ENCODE data around the gene ADPRM.

The ADPRM gene

GRCh38 chr17:10698096-10698818, 863 bp downstream of the ADPRM start (continued):
- no peak for TF ChIP-seq ZNF76 (tag by site-specific recombination; IDR thresholded peaks at IDR 0.05; ENCODE audit: borderline replicate concordance, low read depth)
- TF ChIP-seq ZNF324 (tag by site-specific recombination; IDR thresholded peaks at IDR 0.05), result no peak
- TF ChIP-seq ZXDB (tag by site-specific recombination; IDR thresholded peaks at IDR 0.05), result no peak
- TF ChIP-seq TRIM28 (IDR thresholded peaks at IDR 0.05; ENCODE audit: borderline replicate concordance, low read length), result no peak
- TF ChIP-seq ZNF19 (tag by site-specific recombination; IDR thresholded peaks at IDR 0.05; ENCODE audit: low read depth), result no peak

GRCh38 chr17:10699856-10700255, 2.5 kb downstream of the ADPRM start:
- H3K4me3 ChIP-seq (ENCODE audit: low read depth, low read length), result no peak overlapping the region
- ChIA-PET POLR2A (interaction anchor here (1.1 kb wide), 1 partner anchor 1321 kb away, joined by 4 read pairs; the partner anchor contains the start of gene MAP2K4), CTCF (interaction anchor here (0.6 to 1.3 kb wide), 3 partner anchors 16 to 773 kb away, joined by 3 to 6 read pairs (median 3); no protein-coding TSS in a partner anchor)
- H3K36me3 ChIP-seq (ENCODE audit: control insufficient read depth in 2 of 2, insufficient read depth in 1 of 2, low read length in 2 of 2), result peaks cover 9 to 12% of the 10 kb centered on the region in 2 experiments
- H3K4me1 ChIP-seq (ENCODE audit: control insufficient read depth, insufficient read depth, low read length), result peaks cover 6% of the 10 kb centered on the region
- H3K9me3 ChIP-seq (ENCODE audit: control insufficient read depth, insufficient read depth, low read depth, low read length), result no peaks in the 10 kb centered on the region
- no peak for TF ChIP-seq ZNF211 (tag by site-specific recombination; IDR thresholded peaks at IDR 0.05; ENCODE audit: low read depth)
- TF ChIP-seq ZNF521 (tag by site-specific recombination; IDR thresholded peaks at IDR 0.05), result no peak
- TF ChIP-seq ZNF571 (tag by site-specific recombination; IDR thresholded peaks at IDR 0.05), result no peak
- H3K27ac ChIP-seq (ENCODE audit: extremely low read depth, low read depth, low read length), result no peak overlapping the region

DNA sequence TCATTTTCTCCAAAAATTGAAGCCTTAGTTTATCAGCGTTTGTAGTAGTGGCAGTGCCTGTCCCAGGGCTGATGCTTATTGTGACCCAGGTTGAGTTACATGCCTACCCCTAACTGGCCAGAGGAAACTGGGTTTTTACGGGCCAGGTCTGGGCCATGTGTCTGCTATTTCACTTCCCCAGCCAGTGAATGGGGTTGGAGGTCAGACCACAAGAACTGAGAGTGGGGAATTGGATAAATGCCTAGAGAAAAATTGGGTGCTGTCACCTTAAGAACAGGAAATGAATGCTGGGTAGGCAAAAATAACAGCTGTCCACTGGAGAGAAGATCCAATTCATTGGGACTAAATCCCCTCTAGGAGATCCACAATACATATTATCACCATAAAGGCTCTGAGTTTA, 5.2 kb downstream of the ADPRM start:
- Histone ChIP-seq H3K4me1 (ENCODE audit: control insufficient read depth, insufficient read depth, low read length) (peaks cover 3% of the 10 kb centered on the region; the same call in 1 of the 2 replicates), H3K4me3 (ENCODE audit: low read depth, low read length) (no peak overlapping the region), H3K36me3 (ENCODE audit: control insufficient read depth in 2 of 2, insufficient read depth in 1 of 2, low read length in 2 of 2) (peaks cover 18 to 28% of the 10 kb centered on the region in 2 experiments), H3K9me3 (ENCODE audit: control insufficient read depth, insufficient read depth, low read depth, low read length) (no peaks in the 10 kb centered on the region), H3K27ac (ENCODE audit: extremely low read depth, low read depth, low read length) (no peak overlapping the region)
- CTCF ChIA-PET, result no interaction called here
- POLR2A ChIA-PET, result no interaction called here
- TF ChIP-seq ZNF692 (tag by site-specific recombination; IDR thresholded peaks at IDR 0.05), result no peak
- TF ChIP-seq ZNF23 (tag by site-specific recombination; IDR thresholded peaks at IDR 0.05; ENCODE audit: borderline replicate concordance), result no peak
- TF ChIP-seq, protein P1, sequence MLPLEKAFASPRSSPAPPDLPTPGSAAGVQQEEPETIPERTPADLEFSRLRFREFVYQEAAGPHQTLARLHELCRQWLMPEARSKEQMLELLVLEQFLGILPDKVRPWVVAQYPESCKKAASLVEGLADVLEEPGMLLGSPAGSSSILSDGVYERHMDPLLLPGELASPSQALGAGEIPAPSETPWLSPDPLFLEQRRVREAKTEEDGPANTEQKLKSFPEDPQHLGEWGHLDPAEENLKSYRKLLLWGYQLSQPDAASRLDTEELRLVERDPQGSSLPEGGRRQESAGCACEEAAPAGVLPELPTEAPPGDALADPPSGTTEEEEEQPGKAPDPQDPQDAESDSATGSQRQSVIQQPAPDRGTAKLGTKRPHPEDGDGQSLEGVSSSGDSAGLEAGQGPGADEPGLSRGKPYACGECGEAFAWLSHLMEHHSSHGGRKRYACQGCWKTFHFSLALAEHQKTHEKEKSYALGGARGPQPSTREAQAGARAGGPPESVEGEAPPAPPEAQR (tag by site-specific recombination; IDR thresholded peaks at IDR 0.05), result no peak
- no peak for TF ChIP-seq ZFP69B (tag by site-specific recombination; IDR thresholded peaks at IDR 0.05)
- TF ChIP-seq ZNF202 (tag by site-specific recombination; IDR thresholded peaks at IDR 0.05; ENCODE audit: borderline replicate concordance), result no peak
- TF ChIP-seq ZNF654 (tag by site-specific recombination; IDR thresholded peaks at IDR 0.05; ENCODE audit: low read depth), result no peak
- TF ChIP-seq ZBTB8A (tag by site-specific recombination; IDR thresholded peaks at IDR 0.05), result no peak
- TF ChIP-seq ZNF626 (tag by site-specific recombination; IDR thresholded peaks at IDR 0.05), result no peak

GRCh38 chr17:10705727-10706126, 8.3 kb downstream of the ADPRM start:
- H3K36me3 ChIP-seq (ENCODE audit: control insufficient read depth in 2 of 2, insufficient read depth in 1 of 2, low read length in 2 of 2), result peaks cover 37 to 58% of the 10 kb centered on the region in 2 experiments
- ChIA-PET CTCF (interaction anchor here (0.6 kb wide), 1 partner anchor 1129 kb away, joined by 3 read pairs; the partner anchor contains the start of gene CFAP52), POLR2A (no interaction called here)
- TF ChIP-seq ZNF280D (tag by site-specific recombination; IDR thresholded peaks at IDR 0.05), result no peak
- no peak for TF ChIP-seq ZNF560 (tag by site-specific recombination; IDR thresholded peaks at IDR 0.05; ENCODE audit: borderline replicate concordance)
- no peak for TF ChIP-seq ZNF324 (tag by site-specific recombination; IDR thresholded peaks at IDR 0.05)
- no peak for TF ChIP-seq ZNF211 (tag by site-specific recombination; IDR thresholded peaks at IDR 0.05; ENCODE audit: low read depth)
- TF ChIP-seq, protein P2, sequence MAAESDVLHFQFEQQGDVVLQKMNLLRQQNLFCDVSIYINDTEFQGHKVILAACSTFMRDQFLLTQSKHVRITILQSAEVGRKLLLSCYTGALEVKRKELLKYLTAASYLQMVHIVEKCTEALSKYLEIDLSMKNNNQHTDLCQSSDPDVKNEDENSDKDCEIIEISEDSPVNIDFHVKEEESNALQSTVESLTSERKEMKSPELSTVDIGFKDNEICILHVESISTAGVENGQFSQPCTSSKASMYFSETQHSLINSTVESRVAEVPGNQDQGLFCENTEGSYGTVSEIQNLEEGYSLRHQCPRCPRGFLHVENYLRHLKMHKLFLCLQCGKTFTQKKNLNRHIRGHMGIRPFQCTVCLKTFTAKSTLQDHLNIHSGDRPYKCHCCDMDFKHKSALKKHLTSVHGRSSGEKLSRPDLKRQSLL (tag by site-specific recombination; IDR thresholded peaks at IDR 0.05), result no peak
- no peak for TF ChIP-seq ZNF514 (tag by site-specific recombination; IDR thresholded peaks at IDR 0.05)

More at GRCh38 chr17:10705727-10706126, 8.3 kb downstream of the ADPRM start:
- H3K4me1 ChIP-seq (ENCODE audit: control insufficient read depth, insufficient read depth, low read length), result no peaks in the 10 kb centered on the region
- no peak overlapping the region for H3K4me3 ChIP-seq (ENCODE audit: low read depth, low read length)
- no peaks in the 10 kb centered on the region for H3K9me3 ChIP-seq (ENCODE audit: control insufficient read depth, insufficient read depth, low read depth, low read length)
- H3K27ac ChIP-seq (ENCODE audit: extremely low read depth, low read depth, low read length), result no peak overlapping the region

Measured in HEK293 (cell line).